Fibroblast of villous mesenchyme (primary cell): ENCODE data around the gene SKP1. TPM values are rescaled to one million over a fixed set of nuclear protein-coding genes. Genes with fewer than 3 reads are reported as not detected.
"Not testable (repeated sequence)": the region's sequence is repeated elsewhere in the genome, so short reads cannot be mapped to it uniquely, and the experiment has no call there.

Source experiments
- DNase-seq: peaks from one replicate; pipeline ENCODE4 v3.0.0-alpha.2; 2010; ENCODE audit warnings: low read depth
- H3K4me3 ChIP-seq: 2 replicates; pipeline ENCODE4 v1.5.1; 2011; ENCODE audit warnings: low read depth, mild to moderate bottlenecking, low read length
- CTCF ChIP-seq: IDR thresholded peaks from 2 replicates; pipeline ENCODE4 v1.5.1; 2012; ENCODE audit warnings: low read depth, mild to moderate bottlenecking, low read length; ENCODE audit not compliant: insufficient read depth
- total RNA-seq: library from RNA; depleted of rRNA; stranded (reverse); fragments of >200 nt; gene quantifications from 2 replicates; pipeline ENCODE4 v1.2.3, GENCODE V29; 2012

SKP1 gene
- total RNA-seq = 164 and 166 TPM in 2 replicates

GRCh38 chr5:134176511-134177368 is at the start of gene SKP1:
SKP1 (minus strand) TSS chr5:134176950; CDS start chr5:134174022, 2,928 bp downstream.
- DNase-seq = peak; percentile 82
- TF ChIP-seq CTCF = no peak
- peak within 1 kb of the TSS; percentile 93 for H3K4me3 ChIP-seq

- peak within 1 kb of the TSS; percentile 97 for H3K4me3 ChIP-seq
- no peak for TF ChIP-seq CTCF
- DNase-seq = peak; percentile 99
These were observed 49.2 kb upstream of the SKP1 start, which contains the start of gene PPP2CA for GRCh38 chr5:134225780-134226440. PPP2CA (minus strand) TSS chr5:134226073; CDS start chr5:134225861, 212 bp downstream.

- no peak for TF ChIP-seq CTCF
- H3K4me3 ChIP-seq = peak overlapping the region; percentile 97
- DNase-seq = peak; percentile 73
These were observed 48.4 kb upstream of the SKP1 start for GRCh38 chr5:134224888-134225779.

- H3K4me3 ChIP-seq = peak overlapping the region; percentile 97
- TF ChIP-seq CTCF = no peak
- DNase-seq = peak; percentile 59
These were observed 46.9 kb upstream of the SKP1 start for GRCh38 chr5:134223406-134224248.

GRCh38 chr5:134221690-134222089 is 44.9 kb upstream of the SKP1 start:
- not testable (repeated sequence) for DNase-seq, H3K4me3 ChIP-seq

- no peak overlapping the region for H3K4me3 ChIP-seq
- DNase-seq = no peak
- no peak for TF ChIP-seq CTCF
These were observed 39.0 kb upstream of the SKP1 start for GRCh38 chr5:134215757-134216156.

GRCh38 chr5:134211263-134212031 is 34.7 kb upstream of the SKP1 start:
- H3K4me3 ChIP-seq = not testable (repeated sequence)
- DNase-seq = peak; percentile 71
